ENCODE data around the gene MAOB.

DNA sequence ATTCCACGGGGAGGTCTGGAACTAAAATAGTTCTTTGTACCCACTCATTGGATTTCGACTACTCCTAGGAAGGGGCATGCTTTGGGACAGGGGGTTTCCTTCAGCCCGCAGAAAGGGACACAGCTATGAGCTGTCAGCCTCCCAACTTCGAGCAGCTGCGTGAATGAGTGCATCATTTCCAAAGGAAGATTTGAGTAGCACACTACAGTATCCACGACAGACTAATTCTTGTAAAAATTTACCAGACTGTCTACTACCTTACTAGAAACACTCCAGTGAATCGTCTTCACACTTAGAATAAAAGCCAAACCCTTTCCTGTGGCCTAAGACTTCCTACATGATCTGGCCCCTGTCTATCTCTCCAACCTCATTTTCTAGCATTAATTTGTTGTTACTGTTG lies 124.2 kb downstream of the MAOB start:
- TF ChIP-seq, protein P1, sequence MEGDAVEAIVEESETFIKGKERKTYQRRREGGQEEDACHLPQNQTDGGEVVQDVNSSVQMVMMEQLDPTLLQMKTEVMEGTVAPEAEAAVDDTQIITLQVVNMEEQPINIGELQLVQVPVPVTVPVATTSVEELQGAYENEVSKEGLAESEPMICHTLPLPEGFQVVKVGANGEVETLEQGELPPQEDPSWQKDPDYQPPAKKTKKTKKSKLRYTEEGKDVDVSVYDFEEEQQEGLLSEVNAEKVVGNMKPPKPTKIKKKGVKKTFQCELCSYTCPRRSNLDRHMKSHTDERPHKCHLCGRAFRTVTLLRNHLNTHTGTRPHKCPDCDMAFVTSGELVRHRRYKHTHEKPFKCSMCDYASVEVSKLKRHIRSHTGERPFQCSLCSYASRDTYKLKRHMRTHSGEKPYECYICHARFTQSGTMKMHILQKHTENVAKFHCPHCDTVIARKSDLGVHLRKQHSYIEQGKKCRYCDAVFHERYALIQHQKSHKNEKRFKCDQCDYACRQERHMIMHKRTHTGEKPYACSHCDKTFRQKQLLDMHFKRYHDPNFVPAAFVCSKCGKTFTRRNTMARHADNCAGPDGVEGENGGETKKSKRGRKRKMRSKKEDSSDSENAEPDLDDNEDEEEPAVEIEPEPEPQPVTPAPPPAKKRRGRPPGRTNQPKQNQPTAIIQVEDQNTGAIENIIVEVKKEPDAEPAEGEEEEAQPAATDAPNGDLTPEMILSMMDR (IDR thresholded peaks at IDR 0.05) = no peak
- no peak for TF ChIP-seq POLR2A (IDR thresholded peaks at IDR 0.05)
- TF ChIP-seq POLR2AphosphoS5 (IDR thresholded peaks at IDR 0.05) = no peak

Measured in upper lobe of left lung (tissue), 4 donors.